Prostate gland (tissue), 2 donors: ENCODE measurements around the gene DZIP3.

Experiments used
- CTCF ChIP-seq, 4 experiments: fragments of 200-600 bp in 2 of 4; fragments of 450-650 bp in 2 of 4; sonication (generic) in 2 of 4; IDR thresholded peaks; 1 replicate in 3 of 4; 2 replicates in 1 of 4; pipeline ENCODE4 v1.5.1; 2016 to 2019; ENCODE audit warnings: antibody characterized with exemption in 4 of 4, mild to moderate bottlenecking in 2 of 4, moderate library complexity in 2 of 4
- POLR2A ChIP-seq: fragments of 450-650 bp; IDR thresholded peaks from one replicate; pipeline ENCODE4 v1.6.1; 2016; ENCODE audit warnings: antibody characterized with exemption, mild to moderate bottlenecking
- POLR2AphosphoS5 ChIP-seq: sonication (generic); formaldehyde crosslinking; IDR thresholded peaks from one replicate; pipeline ENCODE4 v1.6.1; 2017; ENCODE audit warnings: antibody characterized with exemption

GRCh38 chr3:108569336-108569735 is 20.2 kb upstream of the DZIP3 start:
- TF ChIP-seq POLR2A (no peak), CTCF (IDR thresholded peaks at IDR 0.05) (no peak), POLR2AphosphoS5 (no peak)
